ENCODE results near the gene SNED1.
"Not testable (repeated sequence)": the region's sequence is repeated elsewhere in the genome, so short reads cannot be mapped to it uniquely, and the experiment has no call there.

SNED1 gene

DNA sequence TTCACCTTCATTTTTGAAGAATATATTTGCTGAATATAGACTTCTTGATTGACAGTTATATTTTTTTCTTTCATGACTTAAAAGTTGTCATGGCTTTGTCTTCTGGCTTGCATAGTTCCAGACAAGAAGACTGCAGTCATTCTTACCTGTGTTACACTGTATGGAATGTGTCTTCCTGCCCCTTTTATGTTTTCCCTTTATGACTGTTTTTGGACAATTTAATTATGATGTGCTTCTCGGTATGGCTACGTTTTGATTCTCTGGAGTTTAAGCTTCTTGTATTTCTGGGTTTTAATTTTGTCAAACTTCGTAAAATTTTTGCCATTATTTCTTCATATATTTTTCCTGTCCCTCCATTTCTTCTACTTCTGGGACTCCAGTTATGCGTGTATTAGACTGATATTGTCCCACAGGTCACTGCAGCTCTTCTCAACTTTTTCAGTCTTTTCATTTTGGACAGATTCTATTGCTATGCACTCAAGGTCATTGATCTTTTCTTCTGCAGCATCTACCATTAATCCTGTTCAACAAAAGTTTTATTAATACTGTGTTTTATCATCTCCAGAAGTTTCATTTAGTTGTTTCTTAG, 86.5 kb downstream of the SNED1 start:
- no peak for DNase-seq (ENCODE audit: low read depth in 2 of 2)

DNA sequence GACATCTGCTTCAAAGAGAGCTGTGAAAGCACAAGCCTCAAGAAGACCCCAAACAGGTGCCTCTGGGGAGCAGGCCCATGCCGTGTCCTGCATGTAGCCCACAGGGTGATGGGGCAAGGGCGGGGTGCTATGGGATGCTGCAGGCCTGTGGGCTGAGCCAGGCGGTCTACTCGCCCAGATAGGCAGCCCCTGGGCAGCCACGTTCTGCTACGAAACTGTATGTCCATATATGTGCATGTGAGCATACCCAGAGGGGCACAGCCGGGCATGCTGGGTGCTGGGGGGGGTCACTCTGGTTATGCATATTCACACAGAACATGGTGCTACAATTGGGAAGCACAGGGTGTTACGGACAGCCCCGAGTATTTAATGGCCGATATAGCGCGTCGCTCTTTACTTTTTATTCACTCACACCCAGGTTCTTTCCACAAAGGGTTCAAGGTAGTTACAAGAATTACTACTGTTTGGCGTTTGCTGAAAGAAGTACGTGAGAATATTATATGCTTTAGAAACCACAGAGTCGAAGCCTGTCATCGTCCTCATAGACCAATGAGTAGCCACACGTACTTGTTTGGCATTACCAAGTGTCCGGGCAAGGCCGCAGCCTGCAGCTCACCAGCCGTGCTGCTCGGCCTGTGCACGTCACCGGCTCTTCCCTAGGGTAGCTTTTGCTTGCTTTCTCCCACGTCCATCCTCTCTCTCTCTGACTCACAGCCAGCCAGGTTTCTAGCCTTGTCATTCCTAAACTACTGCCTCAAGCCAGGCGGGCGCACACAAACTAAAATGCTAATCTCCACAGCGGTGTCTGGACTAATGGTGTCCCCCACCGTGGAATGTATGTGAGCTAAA, 89.2 kb downstream of the SNED1 start:
- DNase-seq (ENCODE audit: low read depth in 2 of 2) = no peak

DNA sequence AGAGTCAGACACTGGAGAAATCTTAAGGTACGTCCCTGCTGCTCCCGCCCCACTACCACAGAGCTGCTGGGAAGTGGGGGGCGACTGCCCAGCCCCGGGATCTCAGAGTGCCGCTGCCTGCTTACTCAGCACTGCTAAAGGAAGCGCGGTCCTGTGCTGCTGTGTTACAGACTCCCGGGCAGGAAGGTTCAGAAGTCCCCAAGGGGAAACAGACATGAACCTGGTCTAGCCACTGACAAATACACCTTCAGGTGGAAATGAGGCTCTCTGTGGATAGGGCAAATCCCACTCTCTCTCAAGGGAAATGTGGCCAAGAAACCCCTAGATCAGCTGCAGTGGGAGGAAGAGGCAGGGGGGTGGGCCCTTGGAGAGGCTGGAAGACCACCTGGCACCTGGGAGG, 90.0 kb downstream of the SNED1 start:
- DNase-seq (ENCODE audit: low read depth in 2 of 2) = no peak

DNA sequence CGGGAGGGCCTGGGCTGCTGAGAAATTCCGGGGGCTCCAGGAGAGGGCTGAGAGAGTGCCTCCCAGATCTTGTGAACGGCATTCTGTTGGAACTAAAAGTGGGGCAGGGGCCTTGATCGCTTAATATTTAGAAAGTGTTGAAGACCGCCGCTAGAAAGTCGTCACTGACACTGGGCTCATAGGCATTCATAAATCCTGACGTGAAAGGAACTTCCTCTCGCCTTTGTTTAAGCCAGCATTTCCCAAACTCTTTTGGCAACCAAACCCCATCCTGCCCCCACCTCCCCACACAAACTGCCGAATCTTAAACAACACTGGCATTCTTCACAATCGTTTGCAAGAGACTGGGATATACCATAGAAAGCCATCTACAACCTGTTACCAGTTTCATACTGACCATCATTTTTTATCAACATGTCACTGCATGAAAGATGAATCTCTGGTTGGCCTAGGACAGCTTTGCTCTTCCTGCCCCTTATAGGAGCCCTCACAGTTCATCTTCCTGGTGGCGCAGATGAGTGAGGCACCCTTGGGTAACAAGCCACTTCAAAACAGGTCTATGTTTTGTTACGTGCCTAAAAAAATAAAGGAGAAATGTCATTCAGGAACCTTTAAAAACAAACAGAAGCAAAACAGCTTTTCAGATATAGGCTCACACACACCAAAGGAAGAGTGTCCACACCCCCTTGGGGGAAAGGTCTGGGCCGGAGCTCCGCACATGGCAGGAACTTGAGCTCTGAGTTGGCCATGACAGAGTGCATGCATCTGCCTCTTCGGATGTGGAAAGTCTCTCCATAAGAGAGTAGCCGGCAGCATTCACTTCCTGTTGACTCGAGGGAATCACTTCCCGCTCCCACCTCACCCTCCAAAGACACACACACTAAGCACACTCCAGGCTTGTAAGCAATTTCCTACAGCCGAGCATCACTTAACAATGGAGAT, 90.6 kb downstream of the SNED1 start:
- DNase-seq (ENCODE audit: low read depth in 2 of 2) = no peak

DNA sequence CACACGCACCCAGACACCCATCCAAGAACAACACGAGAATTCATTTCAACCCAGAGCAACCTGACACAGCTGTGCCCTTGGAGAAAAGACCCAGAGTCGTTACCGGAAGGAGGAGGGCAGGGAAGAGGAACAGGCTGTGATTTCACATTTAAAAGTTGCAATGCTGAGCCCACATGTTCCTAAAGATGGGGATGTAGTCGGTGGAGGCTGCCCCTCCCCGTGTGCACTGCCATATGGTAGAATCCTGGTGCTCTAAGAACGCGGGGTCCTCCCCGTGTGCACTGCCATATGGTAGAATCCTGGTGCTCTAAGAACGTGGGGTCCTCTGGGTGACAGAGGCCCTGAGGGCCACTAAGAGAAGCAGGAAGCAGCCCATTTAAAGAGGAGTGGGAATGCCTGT, 92.8 kb downstream of the SNED1 start:
- no peak for DNase-seq (ENCODE audit: low read depth in 2 of 2)

DNA sequence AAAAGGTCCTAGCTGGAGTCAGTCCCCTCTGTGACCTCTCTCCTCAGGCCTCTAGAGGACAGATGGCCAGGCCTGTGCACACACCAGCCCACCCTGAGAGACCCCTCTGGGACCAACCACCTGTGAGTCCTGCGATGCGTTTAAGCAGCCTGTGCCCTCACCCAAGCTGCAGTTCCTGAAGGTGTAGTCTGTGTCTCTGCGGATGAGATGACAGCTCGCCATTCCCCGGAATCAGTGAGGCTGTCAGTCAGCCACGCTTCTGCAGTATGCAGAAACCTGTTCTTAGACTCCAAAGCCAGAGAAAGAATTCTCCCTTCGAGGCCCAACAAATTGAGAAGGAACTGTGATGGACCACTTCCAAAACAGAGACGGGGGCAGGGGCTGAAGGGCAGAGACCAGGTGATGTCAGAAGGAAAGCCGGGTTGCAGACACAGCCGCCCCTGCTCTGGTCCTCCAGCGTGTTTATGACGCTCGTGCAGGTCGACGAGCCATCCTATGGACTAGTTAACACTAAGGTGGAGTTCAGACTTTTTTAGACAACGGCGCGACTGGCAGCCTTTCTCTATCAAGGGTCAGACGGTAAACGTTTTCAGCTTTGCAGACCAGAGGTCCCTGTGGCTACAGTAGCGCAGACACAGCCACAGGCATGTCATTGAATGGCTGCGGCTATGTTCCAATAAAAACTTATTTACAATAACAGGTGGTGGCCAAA, 93.5 kb downstream of the SNED1 start:
- no peak for DNase-seq (ENCODE audit: low read depth in 2 of 2)

DNA sequence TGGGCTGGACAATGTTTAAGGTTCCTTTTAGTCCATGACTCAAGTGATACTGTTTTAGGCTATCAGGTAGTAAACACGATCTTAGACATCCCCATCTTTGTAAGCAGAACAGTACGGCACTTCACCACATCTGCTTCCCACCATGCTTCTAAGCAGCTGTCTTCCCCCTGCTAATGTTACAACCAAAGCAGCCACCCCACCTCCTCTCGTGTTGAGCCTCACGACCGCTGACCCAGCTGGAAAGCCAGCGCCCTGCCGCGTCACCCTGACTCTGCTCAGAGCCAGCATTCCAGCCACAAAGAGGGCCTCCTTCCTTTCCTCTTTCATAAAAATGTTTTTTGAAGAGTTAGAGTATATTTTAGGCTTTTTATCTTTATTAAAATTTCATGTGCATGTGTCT, 94.3 kb downstream of the SNED1 start:
- DNase-seq (ENCODE audit: low read depth in 2 of 2) = no peak

DNA sequence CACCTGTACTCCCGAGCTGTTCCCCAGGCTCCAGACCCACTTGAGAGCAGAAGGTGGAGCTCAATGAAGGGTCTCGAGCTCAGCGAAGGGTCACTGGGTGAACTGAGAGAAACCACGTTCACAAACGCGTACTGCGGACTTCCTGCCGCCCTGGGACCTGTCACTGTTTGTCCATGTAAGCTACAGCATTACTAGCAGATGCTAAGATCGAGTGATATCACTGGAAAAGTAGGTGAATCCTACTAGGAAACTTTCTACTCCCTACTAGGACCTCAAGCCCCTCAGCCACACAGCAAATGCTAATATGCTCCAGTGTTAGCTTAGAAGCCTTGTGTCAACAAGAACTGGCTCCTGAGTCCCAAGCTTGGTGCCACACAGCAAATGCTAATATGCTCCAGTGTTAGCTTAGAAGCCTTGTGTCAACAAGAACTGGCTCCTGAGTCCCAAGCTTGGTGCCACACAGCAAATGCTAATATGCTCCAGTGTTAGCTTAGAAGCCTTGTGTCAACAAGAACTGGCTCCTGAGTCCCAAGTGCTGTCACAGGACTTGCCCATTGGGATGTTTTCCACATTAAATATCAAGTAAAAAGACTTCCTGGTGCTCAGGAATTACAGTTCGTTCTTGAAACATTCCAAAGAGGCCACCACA, 94.8 kb downstream of the SNED1 start:
- not testable (repeated sequence) for DNase-seq (ENCODE audit: low read depth in 2 of 2)

DNA sequence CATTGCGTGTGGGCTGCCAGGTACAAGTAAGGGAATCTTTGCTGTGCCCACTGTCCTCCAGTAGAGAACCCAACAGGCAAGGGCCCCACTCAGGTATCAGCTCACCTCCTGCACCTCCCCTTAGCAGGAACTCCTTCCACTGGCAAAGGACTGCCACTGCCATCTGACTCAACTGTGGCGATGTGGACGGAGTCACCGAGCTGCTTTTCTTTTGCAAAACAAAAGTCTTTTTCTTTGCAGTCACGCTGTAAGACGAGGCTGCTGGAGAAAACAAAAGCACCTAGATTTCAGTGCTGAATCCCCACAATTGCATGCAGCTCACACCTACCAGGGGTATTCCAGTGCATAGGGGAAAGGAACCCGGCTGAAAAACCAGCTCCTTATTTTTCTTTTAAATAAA, 95.8 kb downstream of the SNED1 start:
- DNase-seq (ENCODE audit: low read depth in 2 of 2) = no peak

DNA sequence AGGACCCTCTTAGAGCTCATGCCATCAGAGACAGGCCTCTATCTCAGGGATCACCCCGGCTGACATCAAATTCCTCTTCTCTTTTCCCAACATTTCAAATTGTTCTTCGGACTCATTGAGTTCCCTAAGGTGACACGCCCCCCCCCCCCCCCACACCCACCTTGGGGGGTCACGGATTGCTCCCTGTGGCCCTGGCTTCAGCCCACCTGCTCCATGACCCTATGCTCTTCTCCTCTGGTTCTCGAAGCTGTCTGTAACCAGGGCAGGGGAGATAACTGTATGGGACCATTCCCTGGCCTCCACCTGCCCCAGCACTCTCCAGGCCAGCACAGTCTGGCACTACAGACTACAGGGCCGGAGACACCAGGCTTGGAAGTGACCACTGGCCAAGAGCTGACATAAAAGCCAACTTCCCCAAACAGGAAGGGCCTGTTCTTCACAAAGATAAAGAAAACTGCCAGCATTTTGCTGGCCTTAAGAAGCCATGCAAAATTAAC, 96.6 kb downstream of the SNED1 start:
- DNase-seq (ENCODE audit: low read depth in 2 of 2) = no peak

DNA sequence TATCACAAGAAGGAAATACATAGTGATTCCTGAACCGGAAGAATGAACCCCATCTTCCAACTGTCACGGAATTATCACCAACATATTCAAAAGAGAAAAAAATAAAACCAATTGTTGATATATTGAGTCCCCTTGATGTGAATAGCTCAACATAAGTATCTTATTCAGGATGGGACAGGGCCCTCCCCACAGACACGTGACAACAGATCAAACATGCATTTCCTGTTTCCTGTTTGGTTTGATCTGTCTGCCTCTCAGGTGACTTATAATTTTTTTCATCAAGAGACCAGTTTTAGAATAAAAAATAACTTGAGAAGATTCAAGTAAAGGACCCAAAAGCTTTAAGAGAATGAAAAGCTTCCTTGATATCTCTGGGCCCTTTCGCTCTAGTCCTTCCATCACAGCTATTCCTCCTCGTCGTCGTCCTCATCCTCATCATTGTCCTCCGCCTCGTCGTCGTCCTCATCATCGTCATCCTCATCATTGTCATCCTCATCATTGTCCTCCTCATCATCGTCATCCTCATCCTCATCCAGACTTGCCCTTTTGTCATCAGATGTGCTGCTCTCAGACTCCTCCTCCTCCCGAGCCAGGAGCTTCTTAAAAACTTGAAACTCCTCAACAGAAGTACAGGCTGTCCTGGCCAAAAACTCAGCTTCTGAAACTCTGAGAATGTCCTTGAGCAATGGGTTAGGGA, 97.3 kb downstream of the SNED1 start:
- no peak for DNase-seq (ENCODE audit: low read depth in 2 of 2)

DNA sequence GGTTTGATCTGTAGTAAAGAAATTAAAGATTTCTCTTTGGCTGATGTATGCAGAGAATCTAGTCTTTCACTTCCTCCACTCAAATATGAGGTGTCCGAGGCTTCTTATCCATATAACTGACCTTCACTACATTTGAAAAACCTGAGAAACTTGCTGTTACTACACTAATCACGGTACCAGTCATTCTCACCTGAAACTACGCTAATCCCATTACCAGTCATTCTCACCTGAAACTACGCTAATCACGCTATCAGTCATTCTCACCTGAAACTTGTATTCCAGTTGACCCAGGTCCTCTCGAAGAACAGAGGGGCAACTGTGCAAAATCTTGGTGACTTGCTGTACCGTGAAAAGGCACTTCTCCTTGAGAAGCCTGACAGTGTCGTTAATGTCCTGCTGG, 98.6 kb downstream of the SNED1 start:
- no peak for DNase-seq (ENCODE audit: low read depth in 2 of 2)

DNA sequence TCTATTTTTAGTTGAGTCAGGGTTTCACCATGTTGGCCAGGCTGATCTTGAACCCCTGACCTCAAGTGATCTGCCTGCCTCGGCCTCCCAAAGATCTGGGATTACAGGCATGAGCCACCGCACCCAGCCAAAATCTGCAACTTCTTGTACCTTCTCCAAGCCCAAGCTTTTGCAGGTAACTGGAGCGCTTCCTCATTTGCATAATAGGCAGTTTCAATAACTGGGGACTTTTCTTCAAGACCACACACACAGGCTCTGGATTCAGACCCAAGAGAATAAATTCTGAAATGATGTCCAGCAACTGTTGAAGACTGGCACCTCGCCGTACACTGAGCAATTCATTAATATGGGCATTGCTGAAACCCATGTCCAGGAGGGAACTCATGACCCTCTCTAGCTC, 100.8 kb downstream of the SNED1 start:
- no peak for DNase-seq (ENCODE audit: low read depth in 2 of 2)

DNA sequence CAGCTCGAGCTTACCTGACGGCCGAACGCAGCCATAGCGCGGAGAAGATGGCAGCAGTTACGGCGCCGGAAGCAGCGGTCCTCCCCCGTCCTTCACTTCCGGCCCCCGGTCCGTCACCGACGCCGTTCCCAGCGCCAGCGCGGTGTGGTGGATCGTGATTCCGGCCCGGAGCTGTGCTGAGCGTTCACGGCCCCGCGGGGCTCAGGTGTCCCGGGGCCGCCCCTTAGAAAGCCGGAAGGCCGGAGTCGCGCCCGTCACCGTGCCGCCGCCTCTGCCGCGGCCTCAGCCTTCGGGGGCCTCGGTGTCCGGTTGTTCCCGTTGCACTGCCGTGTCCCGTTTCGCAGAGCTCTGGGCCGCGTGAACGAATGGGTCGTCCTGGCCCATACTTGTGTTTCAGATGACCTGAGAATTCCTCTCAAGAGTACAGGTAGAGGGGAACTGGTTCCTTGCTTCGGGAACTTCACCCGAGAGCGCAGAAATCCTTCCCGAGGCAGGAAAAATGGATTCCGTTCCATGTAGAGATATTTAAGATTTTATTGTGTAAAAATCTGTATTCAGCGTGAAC, 103.9 kb downstream of the SNED1 start, which contains the start of gene MTERF4:
Gene MTERF4 (minus strand): TSS at position 49 of the 565 bp plus-strand sequence. CDS start 14 bp downstream, at position 35.
- DNase-seq (ENCODE audit: low read depth in 2 of 2) = peak; percentile 23 to 53

DNA sequence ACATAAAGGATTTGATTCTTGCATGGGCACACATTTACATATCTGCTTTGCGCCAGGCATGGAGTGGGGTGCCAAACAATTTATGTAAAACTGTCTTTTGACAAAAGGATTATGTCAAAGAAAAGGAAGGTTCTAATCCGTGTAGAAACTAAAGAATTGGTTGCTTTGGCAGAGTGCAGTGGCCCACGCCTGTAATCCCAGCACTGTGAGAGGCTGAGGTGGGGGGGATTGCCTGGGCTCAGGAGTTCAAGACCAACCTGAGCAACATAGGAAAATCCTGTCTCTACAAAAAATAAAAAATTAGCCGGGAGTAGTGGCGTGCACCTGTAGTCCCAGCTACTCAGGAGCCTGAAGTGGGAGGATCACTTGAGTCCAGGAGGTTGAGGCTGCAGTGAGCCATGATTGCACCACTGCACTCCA, 104.8 kb downstream of the SNED1 start:
- DNase-seq (ENCODE audit: low read depth in 2 of 2) = no peak

DNA sequence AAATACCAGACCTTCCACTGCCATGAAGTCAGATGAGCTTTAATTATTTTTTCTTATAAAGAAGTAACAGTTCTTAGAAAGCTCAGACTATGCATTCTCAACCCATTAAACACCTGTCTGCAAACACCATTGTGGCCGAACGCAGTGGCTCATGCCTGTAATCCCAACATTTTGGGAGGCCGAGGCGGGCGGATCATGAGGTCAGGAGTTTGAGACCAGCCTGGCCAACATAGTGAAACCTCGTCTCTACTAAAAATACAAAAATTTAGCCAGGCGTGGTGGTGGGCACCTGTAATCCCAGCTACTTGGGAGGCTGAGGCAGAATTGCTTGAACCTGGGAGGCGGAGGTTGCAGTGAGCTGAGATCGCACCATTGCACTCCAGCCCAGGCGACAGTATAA, 106.2 kb downstream of the SNED1 start:
- not testable (repeated sequence) for DNase-seq (ENCODE audit: low read depth in 2 of 2)

DNA sequence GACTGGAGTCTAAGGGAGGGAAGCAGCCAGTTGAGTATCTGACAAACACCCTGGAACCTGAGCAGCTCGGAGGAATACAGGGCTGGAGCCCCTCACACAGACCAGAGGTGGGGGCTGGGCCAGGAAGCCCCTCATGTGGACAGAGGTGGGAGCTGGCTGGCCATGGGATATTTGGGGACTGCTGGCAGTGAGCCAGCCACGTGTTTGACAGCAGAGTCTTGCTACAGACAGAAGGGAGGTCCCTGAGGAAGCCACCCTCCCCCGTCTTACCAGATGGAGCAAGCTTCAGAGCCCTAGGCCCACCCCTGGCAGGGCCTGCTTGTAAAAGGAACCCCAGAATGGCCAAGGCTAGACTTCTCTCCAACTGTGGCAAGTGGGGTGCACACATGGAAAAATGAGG, 107.2 kb downstream of the SNED1 start:
- DNase-seq (ENCODE audit: low read depth in 2 of 2) = no peak

DNA sequence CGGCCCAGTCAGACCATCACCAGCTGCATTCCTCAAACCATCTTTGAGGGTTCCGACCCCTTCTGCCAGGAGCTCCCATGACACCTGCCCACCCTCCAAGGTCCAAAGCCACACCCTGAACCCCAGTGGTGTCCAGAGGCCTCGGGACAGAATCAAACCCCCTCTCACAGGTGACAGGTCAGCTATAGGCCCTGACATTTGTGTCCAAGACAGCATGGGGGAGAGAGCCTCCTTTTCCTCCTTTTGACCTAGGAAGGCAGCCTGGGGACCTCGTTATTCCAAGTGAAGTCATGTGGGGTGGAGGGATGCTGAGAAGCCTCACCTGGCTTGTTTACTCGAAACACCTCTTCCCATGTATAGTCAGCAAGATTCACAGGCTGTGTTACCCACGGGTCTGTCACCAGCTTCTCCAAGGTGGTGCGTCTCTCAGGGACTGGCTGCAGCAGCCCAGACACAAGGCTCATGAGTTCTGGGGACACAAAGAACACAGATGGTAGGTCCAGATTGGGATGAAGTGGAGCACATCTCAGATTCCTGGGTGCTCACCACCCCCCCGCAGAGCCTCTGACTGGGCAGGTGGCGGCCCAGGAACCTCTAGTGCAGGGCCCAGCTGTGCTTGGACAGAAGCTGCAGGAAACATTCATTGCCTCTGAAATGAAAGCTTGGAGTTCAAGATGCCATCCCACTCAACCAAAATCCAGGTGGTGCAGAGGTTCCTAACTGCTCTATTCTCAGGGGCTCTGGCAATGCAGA, 108.8 kb downstream of the SNED1 start:
- DNase-seq (ENCODE audit: low read depth in 2 of 2) = no peak

Data from fibroblast of skin of left biceps (primary cell).